Osteoblast (primary cell): ENCODE measurements around the gene POLR1E. TPM values are rescaled to one million over a fixed set of nuclear protein-coding genes. Genes with fewer than 3 reads are reported as not detected.
"Not testable (repeated sequence)": the region's sequence is repeated elsewhere in the genome, so short reads cannot be mapped to it uniquely, and the experiment has no call there.

Source experiments
- DNase-seq: peaks from one replicate; pipeline ENCODE4 v3.0.0; 2011; ENCODE audit warnings: low spot score, mixed read lengths; ENCODE audit not compliant: insufficient read length; ENCODE audit errors: missing footprints
- H2AFZ ChIP-seq: 2 replicates; pipeline ENCODE4 v1.6.0; 2011; ENCODE audit warnings: mild to moderate bottlenecking, low read length
- H3K27ac ChIP-seq: 2 replicates; pipeline ENCODE4 v1.5.1; 2011; ENCODE audit warnings: mild to moderate bottlenecking, low read depth, low read length, moderate library complexity
- H3K27me3 ChIP-seq: 2 replicates; pipeline ENCODE4 v1.6.0; 2012; ENCODE audit warnings: mild to moderate bottlenecking, control low read depth, inconsistent platforms, low read length, moderate library complexity; ENCODE audit not compliant: insufficient read depth
- H3K36me3 ChIP-seq: 2 replicates; pipeline ENCODE4 v1.5.1; 2011; ENCODE audit warnings: mild to moderate bottlenecking, low read length, control low read depth, moderate library complexity; ENCODE audit not compliant: insufficient read depth
- H3K4me1 ChIP-seq: 2 replicates; pipeline ENCODE4 v1.5.1; 2011; ENCODE audit warnings: mild to moderate bottlenecking, low read length, control low read depth, moderate library complexity; ENCODE audit not compliant: insufficient read depth
- H3K4me2 ChIP-seq: 2 replicates; pipeline ENCODE4 v1.6.0; 2011; ENCODE audit warnings: mild to moderate bottlenecking, low read length; ENCODE audit not compliant: insufficient read depth
- H3K4me3 ChIP-seq: fragments of 200-600 bp; sonication (generic); 3 replicates; pipeline ENCODE4 v1.5.1; 2012; ENCODE audit warnings: mild to moderate bottlenecking, low read length, inconsistent platforms; ENCODE audit not compliant: insufficient read depth
- H3K79me2 ChIP-seq: 2 replicates; pipeline ENCODE4 v1.6.0; 2012; ENCODE audit warnings: mild to moderate bottlenecking, low read length, control low read depth, inconsistent platforms; ENCODE audit not compliant: insufficient read depth
- H3K9me3 ChIP-seq: 2 replicates; pipeline ENCODE4 v1.5.1; 2011; ENCODE audit warnings: low read depth, low read length, control low read depth
- H4K20me1 ChIP-seq: 2 replicates; pipeline ENCODE4 v1.6.0; 2012; ENCODE audit warnings: mild to moderate bottlenecking, low read length, control low read depth; ENCODE audit not compliant: insufficient read depth
- CTCF ChIP-seq: IDR thresholded peaks from 2 replicates; pipeline ENCODE4 v1.5.1; 2011; ENCODE audit warnings: mild to moderate bottlenecking, low read depth, low read length, moderate library complexity; ENCODE audit errors: extremely low read depth
- total RNA-seq: library from RNA; depleted of rRNA; stranded (reverse); fragments of >200 nt; gene quantifications from 2 replicates; pipeline ENCODE4 v1.2.3, GENCODE V29; 2012

The POLR1E gene
- total RNA-seq, 1 donor = 33.3 TPM

GRCh38 chr9:37508135-37508833 lies 22.5 kb downstream of the POLR1E start:
- no peaks in the 10 kb centered on the region for H4K20me1 ChIP-seq
- no peak overlapping the region for H2AFZ ChIP-seq
- no peaks in the 10 kb centered on the region for H3K27me3 ChIP-seq
- no peak overlapping the region for H3K4me3 ChIP-seq
- no peaks in the 10 kb centered on the region for H3K9me3 ChIP-seq
- no peak for DNase-seq
- peaks cover 30% of the 10 kb centered on the region for H3K36me3 ChIP-seq
- no peaks in the 10 kb centered on the region for H3K79me2 ChIP-seq
- H3K27ac ChIP-seq = no peak overlapping the region
- H3K4me1 ChIP-seq = no peaks in the 10 kb centered on the region
- no peak overlapping the region for H3K4me2 ChIP-seq
- no peak for TF ChIP-seq CTCF

GRCh38 chr9:37508834-37509206 lies 23.1 kb downstream of the POLR1E start:
- TF ChIP-seq CTCF = peak; percentile 6
- Histone ChIP-seq H3K36me3 (peaks cover 25% of the 10 kb centered on the region), H3K27me3 (no peaks in the 10 kb centered on the region), H3K4me3 (no peak overlapping the region), H3K79me2 (no peaks in the 10 kb centered on the region), H2AFZ (no peak overlapping the region), H4K20me1 (no peaks in the 10 kb centered on the region), H3K4me1 (no peaks in the 10 kb centered on the region), H3K9me3 (no peaks in the 10 kb centered on the region), H3K4me2 (no peak overlapping the region), H3K27ac (no peak overlapping the region)
- no peak for DNase-seq

- no peak for TF ChIP-seq CTCF
- peaks cover 22% of the 10 kb centered on the region for H3K36me3 ChIP-seq
- H3K9me3 ChIP-seq = no peaks in the 10 kb centered on the region
- no peak overlapping the region for H3K27ac ChIP-seq
- H3K4me1 ChIP-seq = no peaks in the 10 kb centered on the region
- no peaks in the 10 kb centered on the region for H3K79me2 ChIP-seq
- no peaks in the 10 kb centered on the region for H4K20me1 ChIP-seq
- no peak for DNase-seq
- H3K4me2 ChIP-seq = no peak overlapping the region
- H3K27me3 ChIP-seq = no peaks in the 10 kb centered on the region
- H3K4me3 ChIP-seq = no peak overlapping the region
- no peak overlapping the region for H2AFZ ChIP-seq
Observed at GRCh38 chr9:37509536-37509935, 23.8 kb downstream of the POLR1E start.

GRCh38 chr9:37510053-37510452 lies 24.3 kb downstream of the POLR1E start:
- H3K79me2 ChIP-seq, H3K27me3 ChIP-seq, H3K9me3 ChIP-seq, H3K4me1 ChIP-seq, H3K4me3 ChIP-seq, H3K4me2 ChIP-seq, H4K20me1 ChIP-seq, H2AFZ ChIP-seq, DNase-seq, H3K27ac ChIP-seq: not testable (repeated sequence)
- peaks cover 18% of the 10 kb centered on the region for H3K36me3 ChIP-seq
